Hematopoietic multipotent progenitor cell (in vitro differentiated cells): Measurements from ENCODE around the gene MAZ. TPM values are rescaled to one million over a fixed set of nuclear protein-coding genes. Genes with fewer than 3 reads are reported as not detected.
"Not testable (repeated sequence)": the region's sequence is repeated elsewhere in the genome, so short reads cannot be mapped to it uniquely, and the experiment has no call there.

Experiments used
- DNase-seq, 3 donors: peaks; one replicate each; pipeline ENCODE4 v3.0.0-alpha.2; 2011 to 2015; ENCODE audit warnings: low read depth in 2 of 3, low spot score in 2 of 3
- total RNA-seq: library from RNA; depleted of rRNA; stranded (reverse); fragments of >200 nt; gene quantifications from one replicate; pipeline ENCODE4 v1.2.3, GENCODE V29; 2012

MAZ gene
- total RNA-seq, 1 donor, result 711 TPM

GRCh38 chr16:29820730-29821642 lies 14.7 kb downstream of the MAZ start:
- DNase-seq, result no peak

GRCh38 chr16:29821643-29822115 lies 15.3 kb downstream of the MAZ start:
- no peak for DNase-seq

GRCh38 chr16:29824589-29825144 lies 18.3 kb downstream of the MAZ start:
- no peak for DNase-seq

DNA sequence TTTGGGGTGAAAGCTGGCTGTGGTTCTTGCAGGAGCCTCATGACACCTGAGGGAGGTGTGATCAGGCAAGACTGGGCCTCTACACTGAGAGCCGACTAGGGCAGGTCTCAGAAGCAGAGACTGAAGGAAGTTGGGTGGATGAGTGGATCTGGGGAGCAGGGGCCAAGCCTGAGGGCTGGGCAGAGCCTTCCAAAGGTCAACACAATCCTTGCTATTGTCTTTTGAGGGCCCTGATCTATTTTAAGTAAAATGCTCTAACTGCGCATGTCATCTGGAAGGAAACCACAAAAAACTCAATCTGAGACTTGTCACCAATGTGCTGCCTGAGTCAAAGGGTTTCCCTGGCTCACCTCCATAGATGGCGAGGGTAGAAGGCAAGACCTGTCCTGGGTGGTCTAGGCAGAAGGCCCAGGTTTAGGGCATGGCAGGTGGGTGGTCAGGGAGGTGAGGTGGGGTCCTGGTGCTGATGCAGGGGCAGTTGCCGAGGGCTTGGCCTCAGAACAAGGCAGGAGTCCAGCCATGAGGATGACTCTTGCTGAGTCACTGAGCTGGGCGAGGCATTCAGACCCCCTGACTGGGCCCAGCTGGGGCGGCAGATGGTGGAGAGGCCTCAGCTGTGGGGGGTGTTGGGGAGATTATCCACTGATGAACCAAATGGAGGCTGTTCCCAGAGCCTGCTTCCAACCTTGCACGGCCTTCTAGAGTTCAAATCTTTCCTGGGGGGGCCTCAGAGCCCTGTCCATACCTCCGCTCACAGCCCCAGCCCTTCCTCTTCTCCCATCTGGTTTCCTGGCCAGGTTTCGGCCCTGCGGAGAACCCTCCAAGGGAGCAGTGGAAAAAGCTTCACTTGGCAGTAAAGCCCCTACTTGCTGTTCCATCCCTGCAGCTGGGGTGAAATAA lies 19.1 kb downstream of the MAZ start:
- DNase-seq, result peak in 1 of 3 donors; percentile 24

- DNase-seq, result no peak
These were observed 20.0 kb downstream of the MAZ start for GRCh38 chr16:29826342-29826695.

- no peak for DNase-seq
These were observed 24.4 kb downstream of the MAZ start for GRCh38 chr16:29830774-29831173.

DNA sequence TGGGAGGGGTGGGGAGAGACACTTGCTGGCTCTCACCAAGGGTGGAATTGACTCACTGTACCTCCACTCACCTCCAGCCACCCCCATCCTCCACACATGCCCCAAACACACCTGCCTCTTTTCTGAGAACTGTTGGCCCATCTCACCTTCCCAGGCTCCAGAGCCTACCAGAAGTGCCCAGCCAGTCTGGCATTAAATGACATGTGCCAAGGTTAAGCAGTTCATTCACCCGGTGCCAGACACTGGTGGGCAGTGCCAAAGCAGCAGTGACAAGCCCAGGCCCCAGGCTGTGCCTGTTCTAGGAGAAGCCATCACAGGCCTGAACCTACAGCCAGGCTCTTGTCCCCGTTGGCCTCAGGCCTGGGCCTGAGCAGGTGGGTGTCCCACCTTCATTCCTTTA lies 25.2 kb downstream of the MAZ start:
- no peak for DNase-seq

GRCh38 chr16:29833219-29833618 lies 26.9 kb downstream of the MAZ start:
- DNase-seq, result not testable (repeated sequence)

- no peak for DNase-seq
These were observed 27.8 kb downstream of the MAZ start for GRCh38 chr16:29834079-29834478.

DNA sequence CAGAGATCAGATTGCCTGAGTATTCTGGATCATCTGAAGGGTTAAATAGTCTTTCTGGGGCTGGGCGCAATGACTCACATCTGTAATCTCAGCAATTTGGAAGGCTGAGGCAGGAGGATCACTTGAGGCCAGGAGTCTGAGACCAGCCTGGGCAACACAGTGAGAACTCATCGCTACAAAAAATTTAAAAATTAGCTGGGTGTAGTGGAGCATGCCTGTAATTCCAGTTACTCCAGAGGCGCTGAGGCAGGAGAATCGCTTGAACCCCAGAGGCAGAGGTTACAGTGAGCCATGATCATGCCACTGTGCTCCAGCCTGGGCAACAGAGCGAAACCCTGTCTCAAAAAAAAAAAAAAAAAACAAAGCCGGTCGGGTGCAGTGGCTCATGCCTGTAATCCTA lies 29.6 kb downstream of the MAZ start:
- DNase-seq, result no peak

- no peak for DNase-seq
These were observed 30.3 kb downstream of the MAZ start for GRCh38 chr16:29836623-29837022.

DNA sequence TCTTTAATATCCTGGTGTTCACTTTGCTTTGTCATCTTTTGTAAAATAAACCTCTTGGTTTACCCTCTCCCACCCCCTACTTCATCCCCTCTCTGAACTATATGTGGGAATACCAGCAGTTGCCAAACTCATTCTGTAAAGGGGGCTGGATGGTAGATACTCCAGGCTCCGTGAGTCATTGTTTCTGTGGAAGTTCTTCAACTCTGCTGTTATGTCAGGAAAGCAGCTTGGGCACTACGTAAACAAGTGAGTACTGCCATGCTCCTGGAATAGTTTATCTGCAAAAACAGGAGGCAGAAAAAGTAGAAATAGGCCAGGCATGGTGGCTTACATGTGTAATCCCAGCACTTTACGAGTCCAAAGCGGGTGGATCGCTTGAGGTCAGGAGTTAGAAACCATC lies 31.5 kb downstream of the MAZ start:
- no peak for DNase-seq

DNA sequence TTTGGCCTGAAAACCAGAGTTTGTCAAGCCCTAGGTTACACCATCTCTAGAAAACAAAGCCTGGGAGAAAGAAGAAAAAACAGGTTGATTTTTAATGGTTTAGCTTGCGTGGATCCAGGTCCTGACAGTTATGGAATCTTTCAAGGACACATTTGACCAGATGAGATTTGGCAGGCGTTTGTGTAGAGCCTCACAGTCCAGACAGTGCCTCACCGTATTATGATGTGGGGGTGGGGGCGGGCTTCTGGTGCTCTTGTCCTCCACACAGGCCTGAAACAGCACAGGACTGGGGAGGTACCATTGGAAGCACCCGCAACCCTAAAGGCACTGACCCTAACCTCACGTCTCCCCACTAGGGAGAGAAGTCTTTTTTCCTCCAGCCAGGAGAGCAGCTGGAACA lies 33.5 kb downstream of the MAZ start:
- DNase-seq, result no peak

- DNase-seq, result no peak
These were observed 33.9 kb downstream of the MAZ start for GRCh38 chr16:29840240-29840639.

DNA sequence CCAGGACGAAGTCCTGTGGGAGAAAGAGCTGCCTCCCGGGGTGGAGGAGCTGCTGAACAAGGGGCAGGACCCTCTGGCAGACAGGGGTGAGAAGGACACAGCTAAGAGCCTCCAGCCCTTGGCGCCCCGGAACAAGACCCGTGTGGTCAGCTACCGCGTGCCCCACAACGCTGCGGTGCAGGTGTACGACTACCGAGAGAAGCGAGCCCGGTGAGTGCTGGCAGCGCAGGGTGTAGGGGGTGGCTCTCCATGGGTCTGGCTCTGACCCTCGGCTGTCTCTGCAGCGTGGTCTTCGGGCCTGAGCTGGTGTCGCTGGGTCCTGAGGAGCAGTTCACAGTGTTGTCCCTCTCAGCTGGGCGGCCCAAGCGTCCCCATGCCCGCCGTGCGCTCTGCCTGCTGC lies 35.3 kb downstream of the MAZ start:
- no peak for DNase-seq

DNA sequence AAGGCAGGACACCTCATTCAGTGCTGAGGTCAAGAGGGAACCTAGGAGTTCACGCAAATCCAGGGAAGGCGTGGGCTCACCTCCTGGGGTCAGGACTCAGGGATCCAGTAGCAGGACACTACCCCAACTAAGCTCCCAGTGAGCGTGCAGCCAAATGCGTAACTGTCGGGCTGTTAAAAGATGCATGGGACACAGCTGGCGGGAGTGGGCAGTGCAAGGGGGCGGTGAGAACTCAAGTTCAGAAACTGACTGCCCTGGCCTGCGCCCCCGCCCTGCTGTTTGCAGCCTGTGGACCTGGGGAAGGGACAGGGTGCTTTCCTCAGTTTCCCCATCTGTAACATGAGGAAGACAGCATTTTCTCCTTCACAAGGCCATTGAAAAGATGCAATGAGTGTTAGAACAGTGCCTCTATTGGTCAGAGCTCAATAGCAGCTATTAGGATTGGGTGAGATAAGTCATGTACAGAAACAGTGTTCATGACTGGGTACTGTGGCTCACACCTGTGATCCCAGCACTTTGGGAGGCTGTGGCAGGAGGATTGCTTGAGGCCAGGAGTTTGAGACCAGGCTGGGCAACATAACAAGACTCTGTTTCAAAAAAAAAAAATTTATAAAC lies 36.5 kb downstream of the MAZ start:
- DNase-seq, result no peak

DNA sequence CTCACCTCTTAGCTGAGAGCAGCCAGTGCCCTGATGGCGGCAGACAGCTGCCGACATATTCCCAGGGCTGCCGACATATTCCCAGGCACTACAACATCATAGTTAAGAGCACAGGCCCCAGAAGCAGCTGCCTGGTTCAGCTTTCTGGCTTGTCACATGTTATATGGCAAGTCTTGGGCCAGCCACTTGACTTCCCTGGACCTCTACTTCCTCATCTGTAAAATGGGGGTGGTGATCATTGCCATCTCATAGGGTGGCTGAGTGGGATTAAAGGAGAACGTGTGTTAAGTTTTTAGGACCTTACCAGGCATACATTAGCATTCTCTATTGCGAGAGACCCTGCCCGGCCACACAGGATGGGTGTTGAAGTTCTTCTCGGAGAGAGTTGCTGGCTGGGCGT lies 37.6 kb downstream of the MAZ start:
- no peak for DNase-seq

- DNase-seq, result no peak
These were observed 38.4 kb downstream of the MAZ start for GRCh38 chr16:29844575-29845331.

GRCh38 chr16:29845656-29846055 lies 39.3 kb downstream of the MAZ start:
- DNase-seq, result no peak
